ENCODE measurements around the gene AHCYL1. TPM values are rescaled to one million over a fixed set of nuclear protein-coding genes. Genes with fewer than 3 reads are reported as not detected.

Gene AHCYL1
- total and polyA plus RNA-seq, 2 donors from 2014 or later, result 103 to 125 TPM

GRCh38 chr1:109960745-109961094 lies 23.8 kb upstream of the AHCYL1 start:
- H3K9me3 ChIP-seq (ENCODE audit: control insufficient read depth in 2 of 3, insufficient read depth in 1 of 3, low read length in 3 of 3), result no peaks in the 10 kb centered on the region
- H3K27ac ChIP-seq (ENCODE audit: low read depth in 2 of 2, low read length in 2 of 2), result no peak overlapping the region
- H3K9ac ChIP-seq (ENCODE audit: low read length in 3 of 3), result no peak overlapping the region
- DNase-seq (no peak), FAIRE-seq (no peak)
- no peak overlapping the region for H3K4me3 ChIP-seq (ENCODE audit: low read length in 3 of 3)
- intact Hi-C loops (cut with DNase I), result no loop called here
- TF ChIP-seq CTCF (IDR thresholded peaks at IDR 0.05; ENCODE audit: borderline replicate concordance, extremely low read depth, insufficient read depth), result no peak
- no peaks in the 10 kb centered on the region for H3K27me3 ChIP-seq (ENCODE audit: control insufficient read depth, insufficient read depth, low read length)
- peaks cover 2 to 14% (median 11%) of the 10 kb centered on the region in 3 donors for H3K4me1 ChIP-seq (ENCODE audit: control insufficient read depth in 2 of 3, insufficient read depth in 2 of 3, low read depth in 1 of 3, low read length in 3 of 3)
- H3K36me3 ChIP-seq (ENCODE audit: control insufficient read depth in 2 of 3, insufficient read depth in 3 of 3, low read length in 3 of 3), result no peaks in the 10 kb centered on the region

DNA sequence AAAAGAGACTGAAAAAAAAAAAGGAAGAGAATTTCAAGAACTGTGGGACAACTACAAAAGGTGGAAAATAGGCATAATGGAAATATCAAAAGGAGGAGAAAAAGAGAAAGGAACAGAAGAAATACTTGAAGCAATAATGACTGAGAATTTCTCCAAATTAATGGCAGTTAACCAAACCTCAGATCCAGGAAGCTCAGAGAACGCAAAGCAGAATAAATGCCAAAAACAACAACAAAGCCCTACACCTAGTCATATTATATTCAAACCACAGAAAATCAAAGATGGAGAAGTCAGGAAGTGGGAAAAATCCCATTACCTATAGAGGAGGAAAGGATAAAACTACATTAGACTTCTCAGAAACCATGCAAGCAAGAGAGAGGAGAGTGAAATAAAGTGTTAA lies 20.7 kb upstream of the AHCYL1 start:
- Histone ChIP-seq H3K9me3 (ENCODE audit: control insufficient read depth in 2 of 3, insufficient read depth in 1 of 3, low read length in 3 of 3) (no peaks in the 10 kb centered on the region), H3K4me1 (ENCODE audit: control insufficient read depth in 2 of 3, insufficient read depth in 2 of 3, low read depth in 1 of 3, low read length in 3 of 3) (peaks cover 2 to 14% (median 11%) of the 10 kb centered on the region in 3 donors), H3K9ac (ENCODE audit: low read length in 3 of 3) (no peak overlapping the region), H3K36me3 (ENCODE audit: control insufficient read depth in 2 of 3, insufficient read depth in 3 of 3, low read length in 3 of 3) (no peaks in the 10 kb centered on the region), H3K4me3 (ENCODE audit: low read length in 3 of 3) (no peak overlapping the region), H3K27me3 (ENCODE audit: control insufficient read depth, insufficient read depth, low read length) (no peaks in the 10 kb centered on the region), H3K27ac (ENCODE audit: low read depth in 2 of 2, low read length in 2 of 2) (no peak overlapping the region)
- DNase-seq, result no peak
- TF ChIP-seq CTCF (IDR thresholded peaks at IDR 0.05; ENCODE audit: borderline replicate concordance, extremely low read depth, insufficient read depth), result no peak
- intact Hi-C loops (cut with DNase I), result no loop called here
- FAIRE-seq, result no peak

DNA sequence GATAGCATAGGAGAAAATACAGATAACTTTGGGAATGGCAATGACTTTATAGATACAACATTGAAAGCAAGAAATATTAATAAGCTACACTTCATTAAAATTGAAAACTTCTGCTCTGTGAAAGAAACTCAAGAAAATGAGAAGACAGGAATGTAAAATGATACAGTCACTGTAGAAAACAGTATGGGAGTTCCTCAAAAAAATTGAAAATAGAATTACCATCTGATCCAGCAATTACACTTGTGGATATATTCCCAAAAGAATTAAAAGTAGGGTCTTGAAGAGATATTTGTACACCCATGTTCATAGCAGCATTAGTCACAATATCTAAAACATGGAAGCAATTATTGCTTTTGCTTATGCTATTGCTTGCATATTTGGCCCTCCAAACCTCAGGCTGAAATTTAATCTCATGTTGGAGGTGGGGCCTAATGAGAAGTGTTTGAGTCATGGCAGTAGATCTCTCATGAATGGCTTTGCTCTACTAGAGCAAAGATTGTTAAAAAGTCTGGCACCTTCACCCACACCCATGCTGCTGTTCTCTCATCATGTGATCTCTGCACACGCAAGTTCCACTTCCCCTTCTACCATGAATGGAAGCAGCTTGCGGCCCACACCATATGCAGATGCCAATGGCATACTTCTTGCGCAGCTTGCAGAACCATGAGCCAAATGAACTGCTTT lies 15.3 kb upstream of the AHCYL1 start:
- FAIRE-seq, result no peak

More for the DNA sequence above, 15.3 kb upstream of the AHCYL1 start:
- Histone ChIP-seq H3K4me3 (ENCODE audit: low read length in 3 of 3) (no peak overlapping the region), H3K4me1 (ENCODE audit: control insufficient read depth in 2 of 3, insufficient read depth in 2 of 3, low read depth in 1 of 3, low read length in 3 of 3) (no peaks in the 10 kb centered on the region), H3K9ac (ENCODE audit: low read length in 3 of 3) (no peak overlapping the region), H3K27ac (ENCODE audit: low read depth in 2 of 2, low read length in 2 of 2) (no peak overlapping the region), H3K27me3 (ENCODE audit: control insufficient read depth, insufficient read depth, low read length) (no peaks in the 10 kb centered on the region), H3K9me3 (ENCODE audit: control insufficient read depth in 2 of 3, insufficient read depth in 1 of 3, low read length in 3 of 3) (no peaks in the 10 kb centered on the region), H3K36me3 (ENCODE audit: control insufficient read depth in 2 of 3, insufficient read depth in 3 of 3, low read length in 3 of 3) (no peaks in the 10 kb centered on the region)
- intact Hi-C loops (cut with DNase I), result no loop called here
- no peak for DNase-seq
- TF ChIP-seq CTCF (IDR thresholded peaks at IDR 0.05; ENCODE audit: borderline replicate concordance, extremely low read depth, insufficient read depth), result no peak

Data from kidney (tissue), 14 donors.